Central memory CD4-positive, alpha-beta T cell (primary cell): Measurements from ENCODE around the gene SOX18.
"Not testable (repeated sequence)": the region's sequence is repeated elsewhere in the genome, so short reads cannot be mapped to it uniquely, and the experiment has no call there.

ENCODE experiments used
- DNase-seq: peaks from one replicate; pipeline ENCODE4 v3.0.0; 2022
- total RNA-seq, 3 experiments: gene quantifications; one replicate each; lab custom pipeline; 2026; lab: John Stamatoyannopoulos, UW

SOX18 gene
- total RNA-seq, result 0 to 0.05 (median 0) reads per million in 3 experiments

DNA sequence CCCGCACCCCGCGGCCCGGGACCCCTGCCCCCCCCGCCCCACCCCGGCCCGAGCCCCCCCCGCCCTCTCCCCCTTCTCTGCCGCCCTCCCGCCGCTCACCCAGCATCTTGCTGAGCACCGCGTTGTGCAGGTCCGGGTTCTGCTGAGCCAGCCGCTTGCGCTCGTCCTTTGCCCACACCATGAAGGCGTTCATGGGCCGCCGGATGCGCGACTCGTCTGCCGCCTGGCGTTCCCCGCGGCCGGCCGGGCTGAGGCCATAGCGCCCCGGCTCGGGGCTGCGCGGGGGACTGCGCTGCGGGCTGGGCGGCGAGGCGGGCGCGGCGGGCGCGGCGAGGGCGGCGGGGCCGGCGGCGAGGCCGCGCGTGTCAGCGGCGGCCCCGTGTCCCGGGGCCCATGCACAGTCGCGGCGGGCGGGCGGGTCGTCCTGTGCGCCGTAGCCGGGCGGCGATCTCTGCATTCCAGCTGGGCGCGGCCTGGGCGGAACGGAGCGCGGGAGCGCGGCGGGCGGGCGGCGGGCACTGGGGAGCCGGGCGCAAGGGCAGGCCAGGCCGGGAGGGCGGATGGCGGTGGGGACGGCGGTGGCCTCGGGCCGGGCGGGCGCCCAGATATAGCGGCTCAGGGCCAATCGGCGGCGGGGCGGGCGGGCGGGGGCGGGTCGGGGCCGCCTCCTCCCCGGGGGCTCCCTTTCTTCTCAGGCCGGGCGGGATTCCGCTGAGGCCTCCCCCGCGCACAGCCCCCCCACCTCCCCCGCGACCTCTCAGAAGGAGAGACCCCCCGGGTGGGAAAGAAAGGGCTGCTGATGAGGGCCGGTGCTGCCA lies at the start of gene SOX18:
SOX18 (minus strand) TSS at position 580 of the 818 bp plus-strand sequence; CDS start at position 457, 123 bp downstream.
- DNase-seq, result no peak

- DNase-seq, result no peak
These were observed 49.1 kb upstream of the SOX18 start for GRCh38 chr20:64098471-64099013.

DNA sequence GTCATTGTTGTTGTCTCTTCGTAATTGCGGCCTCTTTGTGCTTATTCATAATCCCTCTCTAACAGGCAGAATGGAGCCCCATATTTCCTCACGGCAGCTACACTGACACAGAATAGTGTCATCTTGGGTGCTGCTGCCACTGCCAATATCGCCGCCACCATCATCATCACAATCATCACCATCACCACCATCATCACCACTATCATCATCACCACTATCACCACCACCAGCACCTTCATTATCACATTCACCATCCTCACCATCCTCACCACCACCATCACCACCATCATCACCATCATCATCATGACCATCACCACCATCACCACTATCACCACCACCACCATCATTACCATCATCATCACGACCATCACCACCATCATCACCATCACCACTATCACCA lies 47.1 kb upstream of the SOX18 start:
- no peak for DNase-seq

GRCh38 chr20:64095927-64096326 lies 46.5 kb upstream of the SOX18 start:
- no peak for DNase-seq

- DNase-seq, result no peak
These were observed 46.0 kb upstream of the SOX18 start for GRCh38 chr20:64095455-64095854.

GRCh38 chr20:64093013-64093503 lies 43.6 kb upstream of the SOX18 start:
- DNase-seq, result no peak

- no peak for DNase-seq
These were observed 43.0 kb upstream of the SOX18 start for GRCh38 chr20:64092258-64093012.

- no peak for DNase-seq
These were observed 42.3 kb upstream of the SOX18 start for GRCh38 chr20:64091770-64092169.

DNA sequence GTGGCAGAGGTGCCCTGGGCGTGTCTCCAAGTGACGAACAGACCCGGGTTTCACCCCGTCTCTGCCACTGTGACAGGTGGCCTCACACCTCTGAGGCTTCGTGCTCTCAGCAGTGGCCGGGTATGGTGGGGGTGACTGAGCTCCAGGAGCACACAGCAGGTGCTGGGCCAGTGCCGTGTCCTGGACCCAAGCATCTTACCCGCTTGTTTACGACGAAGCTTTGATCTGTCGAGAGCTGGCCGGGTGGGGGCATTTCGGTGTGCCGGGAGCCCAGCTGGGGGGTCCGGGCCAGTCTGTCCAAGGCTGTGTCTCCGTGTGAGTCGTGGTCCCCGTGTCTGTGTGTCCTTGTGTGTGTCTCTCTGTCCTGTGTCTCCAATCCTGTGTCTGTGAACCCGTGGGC lies 41.9 kb upstream of the SOX18 start:
- DNase-seq, result no peak

DNA sequence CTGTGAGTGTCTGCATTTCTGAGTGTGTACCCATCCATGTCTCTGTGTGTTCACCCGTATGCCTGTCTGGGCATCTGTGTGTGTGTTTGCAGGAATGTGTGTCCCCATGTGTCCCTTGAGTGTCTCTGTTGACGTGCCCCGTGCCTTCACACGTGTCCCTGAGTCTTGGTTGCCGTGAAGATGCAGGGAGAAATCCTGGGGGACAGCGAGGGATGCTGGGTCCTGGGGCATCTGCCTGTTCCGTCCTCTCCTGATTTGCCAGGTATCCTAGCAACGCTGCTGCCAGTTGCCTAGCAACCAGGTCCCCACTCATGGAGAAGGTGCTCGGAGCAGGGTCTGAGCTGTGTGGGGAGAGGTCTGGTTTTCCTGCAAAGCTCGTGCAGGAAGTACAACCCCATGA lies 40.7 kb upstream of the SOX18 start:
- DNase-seq, result no peak

- not testable (repeated sequence) for DNase-seq
These were observed 39.1 kb upstream of the SOX18 start for GRCh38 chr20:64088586-64088985.

DNA sequence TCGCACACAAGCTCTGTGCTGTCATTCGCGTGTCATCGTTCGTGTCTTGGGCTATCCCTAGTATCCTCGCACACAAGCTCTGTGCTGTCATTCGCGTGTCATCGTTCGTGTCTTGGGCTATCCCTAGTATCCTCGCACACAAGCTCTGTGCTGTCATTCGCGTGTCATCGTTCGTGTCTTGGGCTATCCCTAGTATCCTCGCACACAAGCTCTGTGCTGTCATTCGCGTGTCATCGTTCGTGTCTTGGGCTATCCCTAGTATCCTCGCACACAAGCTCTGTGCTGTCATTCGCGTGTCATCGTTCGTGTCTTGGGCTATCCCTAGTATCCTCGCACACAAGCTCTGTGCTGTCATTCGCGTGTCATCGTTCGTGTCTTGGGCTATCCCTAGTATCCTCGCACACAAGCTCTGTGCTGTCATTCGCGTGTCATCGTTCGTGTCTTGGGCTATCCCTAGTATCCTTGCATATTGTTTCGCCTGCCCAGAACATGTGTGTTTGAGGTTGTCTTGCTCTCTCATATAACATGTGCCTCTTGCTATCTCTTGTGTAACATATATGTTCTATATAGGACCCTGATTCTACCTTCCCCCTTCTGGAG lies 37.9 kb upstream of the SOX18 start:
- not testable (repeated sequence) for DNase-seq

DNA sequence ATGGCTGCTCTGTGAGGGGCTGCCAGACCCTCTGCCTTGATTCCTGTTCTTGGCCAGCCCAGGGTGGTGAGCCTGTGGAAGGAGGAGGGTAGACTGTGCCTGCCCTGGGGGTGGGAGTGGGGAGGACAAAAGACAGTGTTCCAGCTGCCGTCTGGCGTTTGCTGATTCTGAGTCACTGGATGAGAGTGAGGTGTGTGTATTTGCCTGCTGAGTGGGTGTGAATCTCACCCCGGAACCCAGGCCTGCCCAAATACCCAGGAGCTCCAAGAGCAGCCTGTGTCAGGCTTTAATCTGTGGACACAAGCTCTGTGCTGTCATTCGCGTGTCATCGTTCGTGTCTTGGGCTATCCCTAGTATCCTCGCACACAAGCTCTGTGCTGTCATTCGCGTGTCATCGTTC lies 37.4 kb upstream of the SOX18 start:
- DNase-seq, result no peak

DNA sequence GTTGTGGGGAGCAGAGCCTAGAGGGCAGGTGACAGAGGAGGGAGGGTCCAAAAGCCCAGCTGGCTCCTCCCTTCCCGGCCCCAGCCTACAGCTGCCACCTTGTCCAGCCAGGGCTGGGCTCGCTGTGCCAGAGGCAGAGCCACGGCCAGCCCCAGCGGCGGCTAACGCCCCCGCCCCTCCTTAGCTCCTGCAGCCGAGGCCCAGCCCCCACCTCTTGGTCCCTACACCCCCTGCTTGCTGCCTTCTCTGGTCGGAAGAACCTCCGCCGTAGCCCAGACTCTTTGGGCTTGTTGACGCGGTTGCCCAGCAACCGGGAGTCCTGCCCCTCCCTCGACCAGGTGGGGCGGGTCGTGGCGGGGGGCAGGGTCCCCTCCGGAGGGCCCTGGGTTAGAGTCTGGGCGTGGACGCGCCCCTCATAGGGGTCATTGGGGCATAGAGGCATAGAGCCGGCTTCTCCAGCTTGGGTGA lies 35.3 kb upstream of the SOX18 start:
- no peak for DNase-seq

DNA sequence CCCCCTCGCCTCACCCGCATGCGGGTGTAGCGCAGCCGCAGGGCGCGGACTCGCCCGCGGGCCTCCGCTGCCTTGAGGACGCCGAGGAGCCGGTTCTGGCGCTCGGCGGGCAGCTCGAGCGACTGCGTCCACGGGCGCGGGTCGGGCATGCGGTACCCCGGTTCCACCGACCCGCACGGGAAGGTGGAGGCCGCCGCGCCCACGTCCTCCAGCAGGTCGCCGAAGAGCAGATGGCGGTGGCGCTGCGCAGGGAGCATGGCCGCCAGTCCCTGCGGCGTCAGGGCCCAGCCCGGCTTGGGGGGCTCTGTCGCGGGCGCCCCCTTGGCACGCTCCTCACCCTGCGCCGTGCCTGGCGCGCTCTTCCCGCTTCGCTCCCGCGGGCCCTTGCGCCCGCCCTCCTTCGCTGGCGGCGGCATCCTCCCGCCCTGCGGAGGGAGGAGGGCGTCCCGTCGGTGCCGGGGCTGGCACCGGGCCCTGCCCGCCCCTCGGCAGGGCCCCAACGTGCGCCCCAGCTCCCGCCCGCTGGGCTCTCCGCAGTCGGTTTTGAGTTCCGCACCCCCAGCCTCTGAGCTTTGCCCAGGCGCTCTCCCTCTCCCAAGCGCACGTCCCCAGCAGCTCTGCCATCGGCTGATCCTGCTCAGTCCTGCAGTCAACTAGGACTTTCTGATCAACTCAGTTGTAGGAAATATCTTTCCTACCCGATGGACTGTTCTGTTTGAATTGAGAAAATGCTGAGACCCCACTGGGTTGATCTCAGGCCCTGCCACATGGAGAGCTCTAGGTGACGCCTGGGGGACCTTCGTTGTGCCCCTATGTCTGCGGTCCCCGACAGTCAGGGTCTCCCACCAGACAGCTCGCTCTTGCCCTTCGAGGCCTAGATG lies 34.6 kb upstream of the SOX18 start, which contains the start of gene LKAAEAR1:
LKAAEAR1 (minus strand) TSS at position 595 of the 881 bp plus-strand sequence; CDS start at position 416, 179 bp downstream.
- DNase-seq, result no peak

DNA sequence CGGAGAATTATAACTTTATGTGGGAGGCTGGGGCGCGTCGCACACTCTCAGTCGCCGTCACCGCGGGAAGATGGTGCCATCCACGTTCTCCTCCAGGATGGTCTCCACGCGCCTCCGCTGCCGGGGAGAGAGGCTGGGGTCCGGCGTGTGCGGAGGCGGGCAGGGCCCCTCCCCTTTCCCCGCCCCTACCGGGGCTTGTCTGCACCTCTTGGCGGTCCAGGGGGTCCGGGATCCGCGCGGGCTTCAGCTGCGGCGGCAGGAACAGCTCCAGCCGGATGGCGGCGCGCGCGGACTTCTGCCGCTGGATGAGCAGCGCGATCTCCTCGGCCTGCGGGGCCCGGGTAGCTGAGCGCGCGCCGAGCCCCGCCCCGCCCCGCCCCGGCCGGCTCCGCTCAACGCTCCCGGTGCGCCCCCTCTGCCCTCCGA lies 34.0 kb upstream of the SOX18 start:
- DNase-seq, result peak; percentile 52

GRCh38 chr20:64082820-64083377 lies 33.5 kb upstream of the SOX18 start:
- no peak for DNase-seq

GRCh38 chr20:64082126-64082731 lies 32.8 kb upstream of the SOX18 start:
- no peak for DNase-seq

- no peak for DNase-seq
These were observed 32.2 kb upstream of the SOX18 start for GRCh38 chr20:64081624-64081964.

DNA sequence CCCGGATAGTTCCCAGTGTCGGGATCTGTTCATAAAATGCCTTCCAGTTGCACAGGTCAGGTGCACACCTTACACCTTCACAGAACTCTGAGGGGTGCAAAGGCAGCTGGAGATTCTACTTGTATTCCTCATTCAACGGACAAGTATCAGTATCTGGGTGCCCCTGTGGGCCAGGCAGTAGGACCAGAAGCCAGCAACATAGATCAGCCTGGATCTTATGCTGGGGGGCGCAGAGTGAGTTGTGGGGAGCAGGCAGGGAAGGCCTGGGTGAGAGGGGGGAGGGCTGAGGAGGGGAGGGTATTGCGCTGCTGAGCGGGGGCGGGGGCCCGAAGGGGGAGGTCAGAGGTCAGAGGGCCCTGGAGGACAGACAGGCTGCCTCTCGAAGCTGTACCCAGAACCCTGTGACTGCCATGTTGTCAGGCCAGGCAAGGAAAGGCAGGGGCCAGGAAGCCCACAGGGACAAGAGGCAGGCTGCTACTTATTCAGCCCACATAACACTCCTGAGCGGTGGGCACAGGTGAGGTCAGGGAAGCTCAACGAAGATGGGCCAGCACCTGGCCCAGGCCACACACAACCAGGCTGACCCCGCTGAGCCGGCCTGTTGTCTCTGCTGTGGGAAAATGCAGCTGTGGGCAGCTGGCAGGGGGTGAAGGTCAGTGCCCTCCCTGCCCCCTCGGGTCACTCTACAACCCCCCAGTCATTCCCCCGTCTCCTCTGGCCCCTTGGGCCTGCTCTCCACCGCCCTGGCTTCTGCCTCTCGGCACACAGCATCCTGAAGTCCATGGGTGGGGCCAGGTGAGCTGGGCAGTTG lies 31.6 kb upstream of the SOX18 start:
- no peak for DNase-seq
